B cell (primary cell): ENCODE data around the gene SEC23B. TPM values are rescaled to one million over a fixed set of nuclear protein-coding genes. Genes with fewer than 3 reads are reported as not detected.

Experiments
- ATAC-seq: fragments of 200-7000 bp; cut with Tn5 transposase; one replicate; pipeline ENCODE4 v1.10.0; 2021; ENCODE audit warnings: low read depth, mild to moderate bottlenecking, moderate number of reproducible peaks, moderate library complexity
- CTCF ChIA-PET: fragments of 350-600 bp; sonication (Branson Sonifier 250); formaldehyde crosslinking; loops from one replicate; lab custom pipeline; 2021; ENCODE audit warnings: antibody characterized with exemption, inconsistent platforms; lab: Charles Lee
- POLR2A ChIA-PET: fragments of 350-600 bp; sonication (Branson Sonifier 250); formaldehyde crosslinking; loops from one replicate; lab custom pipeline; 2021; ENCODE audit warnings: antibody characterized with exemption; lab: Charles Lee
- DNase-seq: peaks from one replicate; pipeline ENCODE4 v3.0.0; 2013
- H2AFZ ChIP-seq: 2 replicates; pipeline ENCODE4 v1.6.1; 2012; ENCODE audit warnings: mild to moderate bottlenecking, low read depth, low read length; ENCODE audit not compliant: insufficient read depth, poor library complexity, severe bottlenecking
- H3K27ac ChIP-seq, 2 donors: 1 replicate in 1 of 2; 2 replicates in 1 of 2; pipeline ENCODE4 v1.5.1; 2012 to 2013; ENCODE audit warnings: low read length in 2 of 2, mild to moderate bottlenecking in 2 of 2, moderate library complexity in 1 of 2
- H3K27me3 ChIP-seq, 4 experiments: fragments of 200-600 bp in 1 of 4; sonication (generic) in 1 of 4; replicated peaks in 1 of 4; 1 replicate in 2 of 4; 2 replicates in 2 of 4; pipeline versions ENCODE4 v1.6.1 to v1.7.0; 2013 to 2016; ENCODE audit warnings: low read length in 3 of 4, mild to moderate bottlenecking in 2 of 4, mixed read lengths in 1 of 4, moderate library complexity in 1 of 4; ENCODE audit not compliant: insufficient read depth in 4 of 4, control insufficient read depth in 3 of 4; ENCODE audit errors: control extremely low read depth in 1 of 4
- H3K36me3 ChIP-seq, 2 experiments: replicated peaks in 1 of 2; 1 replicate in 1 of 2; 2 replicates in 1 of 2; pipeline versions ENCODE4 v1.6.1 to v1.7.1; 2013; ENCODE audit warnings: low read length in 1 of 2; ENCODE audit not compliant: insufficient read depth in 2 of 2, control insufficient read depth in 1 of 2; ENCODE audit errors: control extremely low read depth in 1 of 2, extremely low read depth in 1 of 2
- H3K4me1 ChIP-seq, 2 donors: fragments of 200-600 bp in 1 of 2; sonication (generic) in 1 of 2; 1 replicate in 1 of 2; 2 replicates in 1 of 2; pipeline versions ENCODE4 v1.5.1 to v1.6.1; 2013 to 2017; ENCODE audit warnings: low read length in 2 of 2; ENCODE audit not compliant: control insufficient read depth in 2 of 2, insufficient read depth in 2 of 2
- H3K4me2 ChIP-seq: replicated peaks from 2 replicates; pipeline ENCODE3; 2012; ENCODE audit warnings: mild to moderate bottlenecking, low read depth, low read length; ENCODE audit not compliant: poor library complexity, severe bottlenecking
- H3K4me3 ChIP-seq, 5 experiments: fragments of 200-600 bp in 1 of 5; sonication (generic) in 1 of 5; 1 replicate in 3 of 5; 2 replicates in 2 of 5; pipeline versions ENCODE4 v1.5.1 to v1.7.0; 2011 to 2016; ENCODE audit warnings: low read length in 4 of 5, mild to moderate bottlenecking in 4 of 5, low read depth in 2 of 5, control low read depth in 1 of 5, moderate library complexity in 1 of 5; ENCODE audit not compliant: insufficient read depth in 1 of 5; ENCODE audit errors: control extremely low read depth in 1 of 5, extremely low read depth in 1 of 5
- H3K79me2 ChIP-seq: fragments of 200-600 bp; sonication (generic); one replicate; pipeline ENCODE4 v1.6.0; 2016; ENCODE audit warnings: low read length; ENCODE audit not compliant: control insufficient read depth, insufficient read depth
- H3K9ac ChIP-seq: fragments of 200-600 bp; sonication (generic); 2 replicates; pipeline ENCODE4 v1.6.1; 2017; ENCODE audit warnings: mild to moderate bottlenecking, low read length, moderate library complexity
- H3K9me3 ChIP-seq, 3 donors: one replicate each; pipeline versions ENCODE4 v1.6.1 to v1.7.1; 2013; ENCODE audit warnings: low read length in 2 of 3; ENCODE audit not compliant: control insufficient read depth in 2 of 3, insufficient read depth in 1 of 3; ENCODE audit errors: control extremely low read depth in 1 of 3
- H4K20me1 ChIP-seq: 2 replicates; pipeline ENCODE4 v1.6.0; 2012; ENCODE audit warnings: mild to moderate bottlenecking, low read length; ENCODE audit not compliant: insufficient read depth, control insufficient read depth, poor library complexity, severe bottlenecking
- H3K27ac Mint-ChIP-seq: one replicate; pipeline ENCODE4 v1.8.0; 2021; ENCODE audit warnings: mixed read lengths
- H3K27me3 Mint-ChIP-seq: one replicate; pipeline ENCODE4 v1.8.0; 2021; ENCODE audit warnings: mixed read lengths
- H3K4me1 Mint-ChIP-seq: one replicate; pipeline ENCODE4 v1.8.0; 2021; ENCODE audit warnings: mixed read lengths
- H3K4me3 Mint-ChIP-seq: one replicate; pipeline ENCODE4 v1.8.0; 2021; ENCODE audit warnings: mixed read lengths
- H3K9me3 Mint-ChIP-seq: one replicate; pipeline ENCODE4 v1.8.0; 2022; ENCODE audit warnings: mixed read lengths; ENCODE audit not compliant: insufficient read depth
- CTCF ChIP-seq: fragments of 200-600 bp; IDR thresholded peaks from one replicate; pipeline ENCODE4 v1.8.0; 2022; ENCODE audit warnings: antibody characterized with exemption, mild to moderate bottlenecking
- EZH2 ChIP-seq: IDR thresholded peaks from 2 replicates; pipeline ENCODE4 v1.6.1; 2012; ENCODE audit warnings: borderline replicate concordance, low read depth, mild to moderate bottlenecking, moderate library complexity, low read length; ENCODE audit not compliant: insufficient read depth, poor library complexity, severe bottlenecking
- WGBS: methylation state at CpG from one replicate; pipeline ENCODE4 v1.1.5; 2013; ENCODE audit warnings: missing lambda C conversion rate; ENCODE audit not compliant: insufficient coverage; 5-methylcytosine and 5-hydroxymethylcytosine counted together
- intact Hi-C: fragments of 100-400 bp; cut with micrococcal nuclease; formaldehyde crosslinking; loops from one replicate; pipeline ENCODE4 v1.10.0; 2022
- polyA plus RNA-seq: library from polyadenylated mRNA; depleted of rRNA; stranded (reverse); fragments of >200 nt; gene quantifications from 2 replicates; pipeline ENCODE4 v1.2.3, GENCODE V29; 2012
- total RNA-seq, 2 donors: library from RNA; stranded (reverse); fragments of 120-200 nt in 1 of 2; gene quantifications; 1 replicate in 1 of 2; 2 replicates in 1 of 2; pipeline versions ENCODE4 v1.2.3 to v1.2.4, GENCODE V29; 2013 to 2022

The SEC23B gene
- total and polyA plus RNA-seq, 2 donors (not counting 1 experiment from before 2014, with no cell fraction given), result 19.5 to 39.4 TPM

- CTCF ChIA-PET, result no interaction called here
- no peak for DNase-seq
- Histone ChIP-seq H3K4me2 (no peak overlapping the region), H4K20me1 (no peaks in the 10 kb centered on the region), H3K36me3 (peaks cover 16 to 78% of the 10 kb centered on the region in 2 experiments), H3K79me2 (no peaks in the 10 kb centered on the region), H2AFZ (no peak overlapping the region), H3K27me3 (no peaks in the 10 kb centered on the region), H3K4me1 (no peaks in the 10 kb centered on the region), H3K4me3 (no peak overlapping the region), H3K9me3 (no peaks in the 10 kb centered on the region), H3K9ac (no peak overlapping the region), H3K27ac (no peak overlapping the region)
- no peak overlapping the region for H3K27ac Mint-ChIP-seq
- no peak for TF ChIP-seq CTCF
- no peak for TF ChIP-seq EZH2
- H3K4me1 Mint-ChIP-seq, result no peaks in the 10 kb centered on the region
- ATAC-seq, result no peak
- POLR2A ChIA-PET, result no interaction called here
- intact Hi-C loops, result no loop called here
- no peak overlapping the region for H3K4me3 Mint-ChIP-seq
- H3K27me3 Mint-ChIP-seq, result no peaks in the 10 kb centered on the region
- no peaks in the 10 kb centered on the region for H3K9me3 Mint-ChIP-seq
- no CpG with 5 or more reads among the region's 2 CpGs for WGBS
These were observed 19.6 kb downstream of the SEC23B start for GRCh38 chr20:18527339-18527738.

GRCh38 chr20:18527836-18528235, 20.1 kb downstream of the SEC23B start:
- ChIA-PET CTCF (no interaction called here), POLR2A (no interaction called here)
- Mint-ChIP-seq H3K4me3 (no peak overlapping the region), H3K4me1 (no peaks in the 10 kb centered on the region), H3K27ac (no peak overlapping the region), H3K9me3 (no peaks in the 10 kb centered on the region), H3K27me3 (no peaks in the 10 kb centered on the region)
- no peaks in the 10 kb centered on the region for H3K79me2 ChIP-seq
- H3K9me3 ChIP-seq, result no peaks in the 10 kb centered on the region
- H3K27ac ChIP-seq, result no peak overlapping the region
- ATAC-seq (no peak), DNase-seq (no peak)
- H3K4me3 ChIP-seq, result no peak overlapping the region
- peaks cover 16 to 83% of the 10 kb centered on the region in 2 experiments for H3K36me3 ChIP-seq
- no peak overlapping the region for H3K9ac ChIP-seq
- TF ChIP-seq CTCF (no peak), EZH2 (no peak)
- H4K20me1 ChIP-seq, result no peaks in the 10 kb centered on the region
- WGBS, result 100% methylated on average over 2 of the region's 2 CpGs
- no peaks in the 10 kb centered on the region for H3K4me1 ChIP-seq
- intact Hi-C loops, result no loop called here
- no peak overlapping the region for H2AFZ ChIP-seq
- H3K4me2 ChIP-seq, result no peak overlapping the region
- H3K27me3 ChIP-seq, result no peaks in the 10 kb centered on the region
